OCI-LY1 (cell line): ENCODE results near the gene CCDC141.

ENCODE experiments used
- EZH2 ChIP-seq: fragments of 200-600 bp; sonication (generic), shearing (Covaris generic); IDR thresholded peaks from 2 replicates; pipeline ENCODE4 v1.8.0; 2017; ENCODE audit warnings: borderline replicate concordance, mixed run types, mild to moderate bottlenecking, antibody characterized with exemption, low read length, moderate library complexity, mixed read lengths
- TF ChIP-seq, protein P1 (sequence below): fragments of 200-600 bp; sonication (generic), shearing (Covaris generic); IDR thresholded peaks from 2 replicates; pipeline ENCODE4 v1.5.1; 2017; ENCODE audit warnings: mild to moderate bottlenecking, antibody characterized with exemption, low read length, moderate library complexity, mixed read lengths

DNA sequence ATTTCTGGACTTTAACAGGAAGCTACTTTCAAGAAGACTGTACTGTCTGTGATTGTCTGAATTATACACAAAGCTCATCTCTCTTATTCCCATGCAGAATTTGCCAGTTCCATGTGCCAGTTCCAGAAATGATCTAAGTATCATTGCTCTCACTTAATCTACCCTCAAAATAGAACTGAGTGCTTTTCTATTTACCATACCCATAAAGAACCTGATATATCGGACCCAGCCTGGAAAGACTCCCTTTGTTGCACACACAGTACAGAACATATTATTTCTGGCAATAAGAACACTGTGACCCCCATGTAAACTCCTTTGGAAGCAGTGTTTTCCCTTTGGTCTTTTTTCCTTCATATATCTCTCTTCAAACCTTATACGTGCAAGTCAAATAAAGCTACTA lies 140.4 kb downstream of the CCDC141 start:
- TF ChIP-seq, protein P1, sequence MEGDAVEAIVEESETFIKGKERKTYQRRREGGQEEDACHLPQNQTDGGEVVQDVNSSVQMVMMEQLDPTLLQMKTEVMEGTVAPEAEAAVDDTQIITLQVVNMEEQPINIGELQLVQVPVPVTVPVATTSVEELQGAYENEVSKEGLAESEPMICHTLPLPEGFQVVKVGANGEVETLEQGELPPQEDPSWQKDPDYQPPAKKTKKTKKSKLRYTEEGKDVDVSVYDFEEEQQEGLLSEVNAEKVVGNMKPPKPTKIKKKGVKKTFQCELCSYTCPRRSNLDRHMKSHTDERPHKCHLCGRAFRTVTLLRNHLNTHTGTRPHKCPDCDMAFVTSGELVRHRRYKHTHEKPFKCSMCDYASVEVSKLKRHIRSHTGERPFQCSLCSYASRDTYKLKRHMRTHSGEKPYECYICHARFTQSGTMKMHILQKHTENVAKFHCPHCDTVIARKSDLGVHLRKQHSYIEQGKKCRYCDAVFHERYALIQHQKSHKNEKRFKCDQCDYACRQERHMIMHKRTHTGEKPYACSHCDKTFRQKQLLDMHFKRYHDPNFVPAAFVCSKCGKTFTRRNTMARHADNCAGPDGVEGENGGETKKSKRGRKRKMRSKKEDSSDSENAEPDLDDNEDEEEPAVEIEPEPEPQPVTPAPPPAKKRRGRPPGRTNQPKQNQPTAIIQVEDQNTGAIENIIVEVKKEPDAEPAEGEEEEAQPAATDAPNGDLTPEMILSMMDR = no peak
- no peak for TF ChIP-seq EZH2
